Activated CD4-positive, alpha-beta T cell treated with anti-CD3 and anti-CD28 coated beads, Interleukin-2, Interleukin-6, amounts not matched to agents 100 ng/mL and 50 ng/mL, durations not matched to agents 16 hours and 8 hours (primary cell): ENCODE results near the gene EPAS1.
A peak's percentile ranks its signal among the peaks of the same experiment; 100 is the strongest.
"Not testable (repeated sequence)": the region's sequence is repeated elsewhere in the genome, so short reads cannot be mapped to it uniquely, and the experiment has no call there.

Source experiments
- DNase-seq: peaks from one replicate; pipeline ENCODE4 v3.0.0-alpha.2; 2020

The EPAS1 gene

DNA sequence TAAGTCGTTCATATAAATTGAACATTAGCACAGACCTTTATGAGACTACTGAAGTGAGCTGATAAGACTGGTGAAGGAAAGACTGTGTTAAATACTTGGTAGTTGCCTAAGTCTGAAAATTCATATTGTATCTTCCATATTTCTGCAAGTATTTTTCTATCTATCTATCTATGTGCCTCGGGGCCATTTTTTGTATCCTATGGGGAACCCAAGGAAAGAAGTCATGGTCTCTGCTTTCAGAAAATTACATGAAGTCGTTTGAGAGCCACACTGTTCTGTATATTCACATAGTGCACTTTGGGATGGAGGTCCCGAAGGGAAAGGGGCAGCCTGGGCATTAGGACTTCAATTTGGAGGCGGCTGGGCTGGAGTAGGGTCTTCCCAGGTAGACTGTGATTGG lies 89.6 kb downstream of the EPAS1 start:
- DNase-seq, result no peak

DNA sequence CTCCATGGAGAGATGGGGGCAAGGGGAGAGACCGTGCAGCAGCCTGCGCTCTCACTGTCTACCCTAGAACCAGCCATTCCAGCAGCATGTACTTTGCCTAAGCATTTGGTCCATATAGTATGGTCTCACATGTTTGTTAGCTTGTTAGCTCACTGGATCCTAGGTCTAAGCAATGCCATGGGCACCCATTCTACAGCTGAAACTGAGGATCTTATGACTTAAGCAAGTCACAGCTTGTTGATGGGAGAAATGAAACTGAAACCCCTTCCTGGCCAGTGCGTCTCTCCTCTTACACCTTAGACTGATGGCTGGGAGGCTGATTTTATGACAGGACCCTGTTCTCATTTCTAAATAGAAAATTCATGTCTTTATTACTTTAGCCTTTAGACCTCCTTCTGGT lies 90.1 kb downstream of the EPAS1 start:
- no peak for DNase-seq

GRCh38 chr2:46387886-46388515 lies 90.8 kb downstream of the EPAS1 start:
- DNase-seq, result no peak

DNA sequence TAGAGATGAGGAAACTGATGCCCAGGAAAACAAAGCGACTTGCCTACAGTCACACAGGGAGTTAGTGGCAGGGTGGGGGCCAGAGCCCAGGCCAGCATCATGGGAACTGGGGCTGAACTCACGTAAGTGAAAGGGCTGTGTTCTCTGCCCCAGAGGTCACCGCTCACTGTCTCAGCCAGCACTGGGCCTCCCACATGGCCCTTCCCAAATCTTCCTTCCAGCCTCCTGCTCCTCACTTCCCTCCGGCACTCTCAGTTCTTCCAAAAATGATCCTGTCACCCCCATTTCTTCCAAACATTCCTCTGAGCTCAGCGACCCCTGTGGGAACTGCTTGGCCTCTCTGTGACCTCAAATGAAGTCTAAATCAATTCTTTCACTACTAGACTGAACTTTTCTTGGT lies 91.7 kb downstream of the EPAS1 start:
- DNase-seq, result no peak

DNA sequence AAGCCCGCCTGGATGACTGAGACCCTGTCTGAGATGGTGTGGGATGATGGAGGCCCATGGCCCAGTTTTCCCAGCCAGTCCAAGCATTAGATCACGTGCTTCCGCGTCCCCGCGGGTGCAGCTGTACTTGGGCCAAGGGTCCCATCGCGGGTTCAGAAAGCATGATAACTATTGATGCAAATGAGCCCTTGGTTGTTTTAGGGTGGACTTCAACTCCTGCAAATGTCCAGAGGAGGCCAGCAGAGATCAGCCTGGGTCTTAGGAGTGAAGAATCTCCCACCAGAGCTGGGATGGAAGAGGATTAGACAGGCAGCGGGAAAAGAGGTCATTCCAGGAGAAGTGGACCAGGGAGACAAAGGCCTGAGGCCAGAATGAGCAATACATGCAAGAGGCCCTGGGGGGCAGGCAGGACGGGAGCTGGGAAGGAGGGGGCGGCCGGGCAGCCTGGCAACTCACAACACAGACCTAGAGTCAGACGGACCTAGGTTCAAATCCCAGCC lies 92.3 kb downstream of the EPAS1 start:
- no peak for DNase-seq

- no peak for DNase-seq
These were observed 92.8 kb downstream of the EPAS1 start for GRCh38 chr2:46390036-46390435.

DNA sequence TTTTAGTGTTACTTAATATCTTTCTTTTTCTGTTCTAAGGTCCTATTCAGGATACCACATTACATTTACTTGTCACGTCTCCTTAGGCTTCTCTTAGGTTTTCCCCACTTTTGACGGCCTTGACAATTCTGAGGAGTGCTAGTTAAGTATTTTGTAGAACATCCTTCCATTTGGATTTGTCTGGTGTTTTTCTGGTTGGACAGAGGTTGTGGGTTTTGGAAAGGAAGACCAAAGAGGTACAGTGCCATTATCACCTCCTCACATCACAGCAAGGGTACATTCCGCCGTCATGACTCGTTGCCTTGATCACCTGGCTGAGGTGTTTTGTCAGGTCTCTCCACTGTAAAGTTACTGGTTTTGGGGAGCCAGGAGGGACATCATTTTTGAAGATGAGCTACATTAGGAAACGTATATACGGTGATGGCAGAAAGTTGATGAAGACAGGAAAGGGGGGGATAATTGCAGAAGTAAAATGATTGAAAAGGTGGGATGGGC lies 93.7 kb downstream of the EPAS1 start:
- no peak for DNase-seq

- no peak for DNase-seq
These were observed 95.5 kb downstream of the EPAS1 start for GRCh38 chr2:46392561-46393346.

DNA sequence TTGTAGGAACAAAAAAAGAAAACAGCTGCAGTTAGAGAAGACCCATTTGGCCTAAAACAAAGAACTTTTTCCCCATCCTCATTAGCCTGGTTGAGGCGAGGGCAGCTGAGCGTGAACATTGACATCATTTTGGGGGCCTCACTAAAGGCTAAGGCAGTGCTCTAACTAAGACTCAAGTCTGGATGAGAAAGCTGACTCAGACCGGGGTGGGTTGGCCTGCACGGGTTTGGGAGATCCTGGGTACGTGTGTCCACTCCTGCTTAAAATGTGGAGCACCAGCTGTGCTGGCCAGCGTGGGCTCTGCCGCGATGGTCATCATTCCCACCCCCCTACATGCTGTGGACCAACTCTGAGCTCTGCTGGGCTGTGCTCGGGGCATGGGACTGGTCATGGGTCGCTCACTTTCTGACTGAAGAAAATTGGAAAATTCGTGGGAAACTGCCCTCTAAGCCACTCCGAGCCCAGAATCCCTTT lies 96.2 kb downstream of the EPAS1 start:
- DNase-seq, result no peak

- no peak for DNase-seq
These were observed 96.7 kb downstream of the EPAS1 start for GRCh38 chr2:46393865-46394264.

DNA sequence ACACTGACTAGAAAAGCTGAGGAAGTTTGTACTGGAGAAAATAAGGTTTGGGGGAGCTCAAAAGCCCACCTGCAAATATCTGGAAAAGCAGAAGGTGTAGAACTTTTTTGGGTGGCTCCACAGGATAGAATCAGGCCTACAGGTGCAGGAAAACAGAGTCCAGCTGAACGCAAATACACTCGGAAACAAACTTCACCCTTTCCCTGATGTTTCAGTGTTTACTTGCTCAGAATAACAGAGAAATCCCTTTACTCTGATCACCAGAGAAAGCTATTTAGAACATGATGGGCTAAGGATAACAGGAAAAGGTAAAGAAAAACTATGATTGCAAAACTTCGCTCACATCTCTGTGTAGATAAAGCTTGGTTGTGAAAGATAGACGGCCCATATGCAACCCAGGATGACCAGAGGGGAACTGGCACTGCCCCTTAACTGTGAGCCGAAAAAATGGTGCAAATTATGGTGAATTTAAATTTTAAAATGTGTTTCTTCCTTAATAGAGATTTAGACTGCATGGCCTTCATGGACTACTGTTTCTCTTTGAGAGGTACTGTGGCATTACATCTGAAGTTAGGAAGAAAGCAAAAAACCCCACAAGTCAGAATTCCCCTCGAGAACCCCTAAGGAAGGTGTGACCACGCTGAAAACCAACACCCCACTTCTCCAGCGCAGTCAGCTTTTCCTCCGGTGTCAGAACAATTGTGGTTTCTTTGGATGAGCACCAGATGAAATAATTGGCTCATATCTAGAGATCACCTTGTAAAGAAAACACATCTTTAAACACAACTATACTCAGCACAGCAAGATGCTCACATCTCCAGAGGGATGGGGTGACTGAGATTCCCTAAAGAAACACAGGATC lies 97.7 kb downstream of the EPAS1 start:
- DNase-seq, result peak; percentile 51

DNA sequence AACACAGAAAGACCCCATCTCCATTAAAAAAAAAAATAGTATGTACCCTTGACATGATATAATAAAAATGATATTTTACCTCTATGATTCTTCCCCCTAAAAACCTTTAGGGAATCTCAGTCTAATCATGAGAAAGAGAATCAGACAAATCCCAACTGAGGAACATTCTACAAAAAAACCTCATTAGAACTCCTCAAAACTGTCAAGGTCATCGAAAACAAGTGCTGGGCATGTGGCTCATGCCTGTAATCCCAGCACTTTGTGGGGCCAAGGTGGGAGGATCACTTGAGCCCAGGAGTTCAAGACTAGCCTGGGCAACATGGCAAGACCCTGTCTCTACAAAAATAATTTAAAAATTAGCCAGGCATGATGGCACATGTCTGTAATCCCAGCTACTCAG lies 98.5 kb downstream of the EPAS1 start:
- not testable (repeated sequence) for DNase-seq

DNA sequence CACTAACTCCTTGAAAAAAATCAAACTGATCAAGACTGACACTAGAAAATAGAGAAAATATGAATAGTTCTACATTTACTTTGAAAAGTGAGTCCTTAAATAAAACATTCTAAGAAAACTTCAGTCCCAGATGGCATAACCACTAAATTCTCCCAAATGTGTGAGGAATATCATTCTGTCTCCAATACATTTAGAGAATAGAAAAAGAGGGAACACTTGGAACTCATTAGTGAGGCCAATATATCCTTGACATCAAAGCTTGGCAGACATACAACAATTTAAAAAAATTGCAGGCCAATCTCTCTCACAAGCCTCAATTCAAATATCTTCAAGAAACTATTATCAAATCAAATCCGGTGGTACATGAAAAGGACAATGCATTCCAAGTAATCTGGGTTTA lies 102.8 kb downstream of the EPAS1 start:
- DNase-seq, result no peak

DNA sequence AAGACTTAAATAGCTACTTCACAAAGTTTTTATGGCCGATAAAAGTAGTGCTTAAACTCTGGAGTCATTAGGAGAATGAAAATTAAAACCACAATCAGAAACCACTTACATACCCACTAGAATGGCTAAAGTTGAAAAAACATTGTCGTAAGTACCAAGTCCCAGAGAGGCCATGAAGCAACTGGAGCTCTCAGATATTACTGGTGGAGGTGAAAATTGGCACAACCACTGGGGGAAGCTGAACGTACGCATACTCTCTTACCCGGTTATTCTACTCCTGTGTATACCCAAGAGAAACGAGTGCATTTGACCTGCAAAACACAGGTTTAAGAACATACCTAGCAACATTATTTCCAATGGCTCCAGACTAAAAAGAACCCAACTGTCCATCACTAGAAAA lies 105.7 kb downstream of the EPAS1 start:
- no peak for DNase-seq

- no peak for DNase-seq
These were observed 107.1 kb downstream of the EPAS1 start for GRCh38 chr2:46404181-46404759.

DNA sequence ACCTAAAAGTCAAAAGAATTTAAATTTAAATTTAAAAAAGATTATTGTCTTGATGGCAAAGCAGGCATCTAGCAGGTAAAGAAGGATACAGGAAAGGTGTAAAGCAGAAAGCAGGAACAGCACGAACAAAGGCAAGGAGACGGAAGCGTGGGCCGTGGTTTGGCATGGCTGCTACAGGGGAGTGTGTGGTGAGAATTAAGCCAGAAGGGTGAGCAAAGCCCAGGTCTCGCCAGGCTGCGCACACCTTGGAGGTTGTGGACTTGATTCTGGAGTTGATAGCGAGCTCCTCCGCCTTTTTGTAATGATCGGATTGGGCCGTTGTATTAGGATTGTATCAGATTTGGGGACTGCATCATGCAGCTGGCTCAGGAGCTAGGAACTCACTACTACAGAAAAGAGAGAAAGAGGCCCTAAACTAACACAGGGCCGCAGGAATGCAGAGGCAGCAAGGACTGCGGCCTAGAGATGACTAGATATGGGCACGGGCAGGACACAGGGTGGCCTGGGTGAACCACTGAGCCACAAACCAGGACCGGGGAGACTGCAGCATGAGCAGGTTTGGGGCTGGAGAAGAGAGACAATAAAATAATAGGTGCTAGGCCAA lies 110.7 kb downstream of the EPAS1 start:
- no peak for DNase-seq

DNA sequence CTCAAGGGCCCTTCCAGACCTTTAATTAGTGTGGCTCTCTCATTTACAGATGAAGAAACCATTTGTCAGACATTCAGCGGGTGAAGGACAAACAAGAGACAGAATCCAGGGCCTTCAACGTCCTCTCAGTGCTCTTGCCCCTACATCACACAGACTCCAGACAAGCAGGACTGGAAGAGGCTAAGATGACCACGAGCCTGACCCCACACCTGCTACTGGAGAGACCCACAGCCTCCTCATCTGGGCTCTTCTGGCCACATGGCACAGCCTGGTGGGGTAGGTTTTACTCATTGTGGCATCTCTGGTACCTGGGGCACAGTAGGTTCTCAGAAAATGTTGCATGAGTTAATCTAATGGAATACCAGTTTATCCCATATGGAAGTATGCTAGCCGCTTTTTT lies 112.5 kb downstream of the EPAS1 start:
- DNase-seq, result no peak

DNA sequence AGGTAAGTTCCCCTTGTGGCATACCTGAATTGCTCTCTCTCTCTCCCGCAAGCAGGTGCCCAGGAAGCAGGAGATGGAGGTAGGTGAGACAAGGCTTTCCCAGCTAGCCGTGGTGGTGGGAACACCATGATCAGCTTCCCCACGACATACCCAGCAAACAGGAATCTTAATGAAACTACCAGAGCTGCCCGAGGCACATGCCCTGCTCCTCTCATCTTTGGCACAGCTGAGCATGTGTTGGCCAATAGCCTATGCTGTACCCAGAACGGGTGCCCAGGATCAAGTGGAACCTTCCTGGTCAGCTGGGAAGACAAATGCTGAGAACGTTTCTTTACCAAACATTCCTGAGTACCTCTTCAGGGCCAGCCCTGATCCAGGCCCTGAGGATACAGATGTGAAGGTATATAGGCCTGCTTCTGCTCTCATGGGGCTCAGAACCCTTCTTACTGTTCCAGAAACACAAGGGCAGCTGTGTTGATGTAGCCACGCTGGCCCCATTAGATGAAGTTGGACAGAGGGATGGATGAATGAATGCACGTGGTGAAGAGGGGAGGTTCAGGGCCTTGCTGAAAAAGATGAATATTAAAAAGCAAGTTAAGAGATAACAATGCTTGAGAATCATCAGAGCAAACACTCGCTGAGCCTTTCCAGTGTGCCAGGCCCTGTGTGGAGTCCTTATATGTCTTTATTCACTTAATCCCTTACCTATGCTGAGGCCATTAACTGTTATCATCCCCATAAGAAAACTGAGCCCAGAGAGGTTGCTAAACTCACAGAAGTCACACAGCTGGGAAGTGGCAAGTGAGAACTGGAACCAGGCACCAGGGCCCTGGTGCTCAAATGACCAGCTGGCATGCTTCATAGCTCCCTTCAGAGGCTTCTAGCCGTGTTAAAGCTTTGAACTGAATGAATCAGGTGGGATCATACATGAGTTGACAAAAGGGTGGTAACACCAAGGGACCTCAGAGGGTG lies 113.4 kb downstream of the EPAS1 start:
- DNase-seq, result no peak

- DNase-seq, result no peak
These were observed 114.0 kb downstream of the EPAS1 start for GRCh38 chr2:46411245-46411641.

DNA sequence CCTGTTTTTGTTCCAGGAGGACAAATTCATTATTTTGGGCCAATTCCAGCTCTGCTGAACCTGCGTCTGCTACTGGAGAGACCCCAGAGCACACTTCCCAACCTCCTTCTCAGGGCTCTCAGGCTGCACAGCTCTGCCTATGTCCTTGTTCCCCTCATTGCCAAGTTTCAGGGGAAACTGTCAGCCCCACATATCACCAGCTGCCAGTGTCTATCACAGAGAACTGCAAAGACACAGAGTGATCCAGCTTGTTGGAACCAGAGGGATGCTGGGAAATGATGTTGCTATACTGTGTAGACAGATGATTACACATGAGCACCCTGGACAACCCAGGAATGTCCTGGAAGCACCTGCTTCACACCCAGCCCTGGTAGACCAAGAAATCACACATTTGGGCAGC lies 114.8 kb downstream of the EPAS1 start:
- no peak for DNase-seq

- no peak for DNase-seq
These were observed 115.9 kb downstream of the EPAS1 start for GRCh38 chr2:46413111-46413510.
